Fibroblast of the aortic adventitia (primary cell): ENCODE results near the gene LRIT2. TPM values are rescaled to one million over a fixed set of nuclear protein-coding genes. Genes with fewer than 3 reads are reported as not detected.

Experiments
- DNase-seq: peaks from one replicate; pipeline ENCODE4 v3.0.0-alpha.2; 2010; ENCODE audit warnings: low read depth
- H3K4me3 ChIP-seq: 2 replicates; pipeline ENCODE4 v1.5.1; 2011; ENCODE audit warnings: low read depth, mild to moderate bottlenecking, control low read depth, low read length, moderate library complexity
- total RNA-seq: library from RNA; depleted of rRNA; stranded (reverse); fragments of >200 nt; gene quantifications from 2 replicates; pipeline ENCODE4 v1.2.3, GENCODE V29; 2012; ENCODE audit warnings: low replicate concordance
- TF ChIP-seq, protein P1 (sequence below): IDR thresholded peaks from 2 replicates; pipeline ENCODE4 v1.5.1; 2011; ENCODE audit warnings: mild to moderate bottlenecking, low read length, control low read depth, inconsistent platforms; ENCODE audit not compliant: insufficient read depth

Gene LRIT2
- total RNA-seq, 1 donor: not detected

DNA sequence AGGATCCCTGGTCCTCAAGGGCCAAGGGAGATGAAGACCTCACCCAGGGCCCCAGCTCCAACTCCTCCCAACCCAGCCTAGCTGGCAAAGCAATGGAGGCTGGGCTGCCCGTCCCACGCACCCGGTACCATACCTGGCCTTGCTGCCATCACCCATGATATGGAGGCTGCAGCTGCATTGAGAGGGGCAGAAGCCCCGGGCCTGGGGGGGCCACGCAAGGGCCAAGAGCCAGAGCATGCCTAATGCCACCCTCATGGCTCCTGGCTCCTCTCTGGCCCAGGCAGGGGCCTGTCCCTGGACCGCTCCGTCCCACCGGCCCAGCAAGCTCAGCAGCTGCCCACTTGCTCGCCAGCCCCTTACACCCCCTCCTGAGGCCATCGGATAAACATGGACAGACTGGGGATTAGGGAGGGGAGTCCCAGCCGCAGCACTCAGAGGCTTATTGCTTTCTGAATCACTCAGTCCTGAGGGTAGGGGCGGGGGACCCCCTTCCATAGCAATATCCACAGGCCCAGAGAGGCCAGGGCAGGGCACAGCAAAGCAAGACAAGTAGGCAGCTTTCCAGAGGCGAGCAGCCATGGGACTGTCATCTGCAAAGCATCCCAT, 15.9 kb upstream of the LRIT2 start, which contains the start of gene LRIT1:
LRIT1 (minus strand) TSS at position 362 of the 606 bp plus-strand sequence; CDS start at position 255, 107 bp downstream.
- DNase-seq: no peak
- no peak within 1 kb of the TSS for H3K4me3 ChIP-seq
- TF ChIP-seq, protein P1, sequence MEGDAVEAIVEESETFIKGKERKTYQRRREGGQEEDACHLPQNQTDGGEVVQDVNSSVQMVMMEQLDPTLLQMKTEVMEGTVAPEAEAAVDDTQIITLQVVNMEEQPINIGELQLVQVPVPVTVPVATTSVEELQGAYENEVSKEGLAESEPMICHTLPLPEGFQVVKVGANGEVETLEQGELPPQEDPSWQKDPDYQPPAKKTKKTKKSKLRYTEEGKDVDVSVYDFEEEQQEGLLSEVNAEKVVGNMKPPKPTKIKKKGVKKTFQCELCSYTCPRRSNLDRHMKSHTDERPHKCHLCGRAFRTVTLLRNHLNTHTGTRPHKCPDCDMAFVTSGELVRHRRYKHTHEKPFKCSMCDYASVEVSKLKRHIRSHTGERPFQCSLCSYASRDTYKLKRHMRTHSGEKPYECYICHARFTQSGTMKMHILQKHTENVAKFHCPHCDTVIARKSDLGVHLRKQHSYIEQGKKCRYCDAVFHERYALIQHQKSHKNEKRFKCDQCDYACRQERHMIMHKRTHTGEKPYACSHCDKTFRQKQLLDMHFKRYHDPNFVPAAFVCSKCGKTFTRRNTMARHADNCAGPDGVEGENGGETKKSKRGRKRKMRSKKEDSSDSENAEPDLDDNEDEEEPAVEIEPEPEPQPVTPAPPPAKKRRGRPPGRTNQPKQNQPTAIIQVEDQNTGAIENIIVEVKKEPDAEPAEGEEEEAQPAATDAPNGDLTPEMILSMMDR: no peak

DNA sequence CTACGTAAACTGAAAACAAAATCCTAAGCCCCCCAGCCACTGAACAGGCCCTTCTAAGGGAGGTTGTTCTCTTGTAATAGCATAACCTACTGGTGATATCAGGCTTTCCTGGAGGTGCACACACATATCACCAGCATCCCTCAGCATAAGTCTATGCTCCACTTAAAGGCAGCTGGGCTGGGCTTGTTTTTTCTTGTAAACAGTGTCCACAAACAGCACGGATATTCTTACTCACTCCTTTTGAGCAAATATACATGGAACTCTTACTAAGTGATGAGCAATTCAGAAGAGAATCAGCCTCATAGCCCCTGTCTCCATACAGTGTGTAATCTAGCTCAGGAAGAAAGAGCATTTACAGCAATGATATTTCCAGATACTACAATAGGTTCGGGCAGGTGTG, 13.6 kb upstream of the LRIT2 start:
- DNase-seq: no peak
- H3K4me3 ChIP-seq: no peak overlapping the region
- TF ChIP-seq, protein P1: no peak

DNA sequence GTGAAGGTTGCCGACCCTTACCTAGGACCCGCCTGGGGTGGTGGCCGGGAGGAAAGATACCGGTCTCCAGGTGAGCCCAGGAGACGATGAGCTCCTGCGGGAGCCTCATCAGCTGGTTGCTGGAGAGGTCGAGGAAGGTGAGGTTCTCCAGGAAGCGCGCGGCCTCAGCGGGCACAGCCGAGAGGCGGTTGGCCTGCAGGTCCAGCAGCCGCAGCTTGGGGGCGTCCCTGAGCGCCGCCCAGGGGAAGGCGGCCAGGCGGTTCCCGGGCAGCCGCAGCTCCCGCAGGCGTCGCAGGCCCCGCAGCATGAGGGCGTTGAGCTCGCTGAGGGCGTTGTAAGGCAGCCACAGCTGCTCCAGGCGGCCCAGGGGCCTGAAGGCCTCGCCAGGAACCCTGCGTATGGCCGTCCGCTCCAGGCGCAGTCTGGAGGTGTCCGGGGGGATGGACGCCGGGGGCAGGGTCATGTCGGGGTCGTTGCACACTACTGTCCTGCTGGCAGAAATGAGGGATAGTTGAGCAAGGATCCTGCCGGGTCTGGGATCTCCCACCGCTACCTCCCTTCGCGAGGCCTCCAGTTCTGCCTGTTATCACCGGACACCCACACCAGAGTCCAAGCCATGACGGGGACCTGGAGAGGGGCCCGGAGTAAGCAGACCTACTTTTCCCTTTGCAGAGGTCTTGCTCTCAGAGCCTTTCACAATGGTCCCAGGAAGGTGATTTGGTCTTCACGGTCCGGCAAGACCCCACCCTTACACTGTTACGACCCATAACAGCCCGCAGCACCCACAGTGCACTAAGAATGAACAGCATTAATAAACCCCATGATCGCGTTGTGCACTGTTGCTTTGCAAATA, 12.1 kb upstream of the LRIT2 start:
- H3K4me3 ChIP-seq: no peak overlapping the region
- DNase-seq: no peak
- TF ChIP-seq, protein P1: no peak

DNA sequence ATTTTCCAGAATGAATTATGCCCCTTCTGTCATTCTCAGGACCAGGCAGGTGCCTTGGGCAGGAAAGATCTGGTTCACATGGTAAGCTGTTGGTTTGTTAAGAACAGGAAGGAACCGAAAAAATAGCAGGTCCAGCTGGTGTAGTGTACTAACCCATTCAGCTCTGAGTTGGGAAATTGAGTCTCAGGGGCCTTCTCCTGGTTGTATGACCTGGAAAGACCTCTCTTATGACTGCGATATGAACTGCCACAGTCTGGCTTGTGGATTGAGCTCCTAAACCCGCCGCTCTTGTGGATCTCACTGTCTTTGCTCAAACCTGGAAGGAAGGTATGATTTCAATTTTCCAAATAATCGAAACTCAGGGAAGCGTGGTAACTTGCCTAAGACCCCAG, 11.5 kb upstream of the LRIT2 start:
- TF ChIP-seq, protein P1: no peak
- no peak for DNase-seq
- H3K4me3 ChIP-seq: no peak overlapping the region

DNA sequence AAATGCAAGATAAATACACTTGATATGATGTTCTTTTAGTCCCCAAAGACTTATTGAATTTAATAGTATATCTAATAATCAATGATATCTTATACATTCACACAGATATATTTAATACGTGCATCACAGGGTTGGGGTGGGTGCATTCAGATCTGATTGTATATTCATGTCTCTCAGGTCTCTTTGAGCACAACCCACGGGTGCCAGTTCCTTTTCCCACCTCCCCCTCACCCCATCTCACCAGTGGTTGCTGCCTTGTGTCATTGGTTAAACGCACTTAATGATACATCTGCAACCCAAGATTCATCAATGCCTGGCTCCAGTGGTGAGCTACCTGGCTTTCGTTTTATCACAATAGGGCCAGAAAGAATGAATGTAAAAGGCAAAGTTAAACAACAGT, 9.8 kb upstream of the LRIT2 start:
- no peak for DNase-seq
- TF ChIP-seq, protein P1: no peak
- H3K4me3 ChIP-seq: no peak overlapping the region

DNA sequence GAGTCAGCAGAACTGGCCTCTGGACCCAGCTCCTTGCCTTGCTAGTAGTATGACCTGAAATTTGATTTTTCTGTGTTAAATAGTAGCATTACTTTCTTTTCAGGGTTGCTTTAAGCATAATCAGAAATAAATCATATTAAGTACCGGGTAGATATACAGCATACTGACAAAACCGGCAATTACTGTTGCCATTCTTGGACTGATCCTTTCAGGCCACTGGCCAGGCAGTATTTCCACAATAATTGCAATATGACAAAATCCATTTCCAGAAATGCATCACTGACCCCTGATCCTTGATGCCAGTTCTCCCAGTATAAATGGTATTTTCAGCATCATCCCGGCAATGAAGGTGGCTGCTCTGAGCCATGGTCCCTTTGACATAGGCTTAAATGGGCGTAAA, 9.1 kb upstream of the LRIT2 start:
- TF ChIP-seq, protein P1: no peak
- H3K4me3 ChIP-seq: no peak overlapping the region
- DNase-seq: no peak
